ENCODE results near the gene SMIM10. TPM values are rescaled to one million over a fixed set of nuclear protein-coding genes. Genes with fewer than 3 reads are reported as not detected.
"Not testable (repeated sequence)": the region's sequence is repeated elsewhere in the genome, so short reads cannot be mapped to it uniquely, and the experiment has no call there.

Gene SMIM10
- total RNA-seq, 1 experiment from 2014 or later: 7.4 TPM

GRCh38 chrX:135010921-135011320 lies 20.1 kb downstream of the SMIM10 start:
- no peak for DNase-seq (ENCODE audit: low read depth)

- no peak for DNase-seq (ENCODE audit: low read depth)
These were observed 24.9 kb downstream of the SMIM10 start for GRCh38 chrX:135015523-135016245.

- not testable (repeated sequence) for DNase-seq (ENCODE audit: low read depth)
These were observed 29.1 kb downstream of the SMIM10 start for GRCh38 chrX:135019890-135020289.

- not testable (repeated sequence) for DNase-seq (ENCODE audit: low read depth)
These were observed 33.0 kb downstream of the SMIM10 start for GRCh38 chrX:135023791-135024190.

GRCh38 chrX:135024526-135024925 lies 33.7 kb downstream of the SMIM10 start:
- no peak for DNase-seq (ENCODE audit: low read depth)

GRCh38 chrX:135030207-135030963 lies 39.6 kb downstream of the SMIM10 start:
- not testable (repeated sequence) for DNase-seq (ENCODE audit: low read depth)

- DNase-seq (ENCODE audit: low read depth): peak; percentile 12
These were observed 50.6 kb downstream of the SMIM10 start for GRCh38 chrX:135041149-135042123.

Other genes with a start within 250 kb of the SMIM10 start
- 17.1 and 18.4 TPM in 2 replicates for gene PABIR2, start 193.8 kb upstream of the SMIM10 start, total RNA-seq (2014; rRNA removed)
- gene MOSPD1, start 75.7 kb upstream of the SMIM10 start, total RNA-seq (2014; rRNA removed): 27.9 and 31.5 TPM in 2 replicates
- gene RTL8B, start 31.6 kb downstream of the SMIM10 start, total RNA-seq (2014; rRNA removed): 12.4 and 19.0 TPM in 2 replicates
- 117 and 129 TPM in 2 replicates for gene RTL8C, start 41.4 kb downstream of the SMIM10 start, total RNA-seq (2014; rRNA removed)
- gene RTL8A, start 61.1 kb downstream of the SMIM10 start, total RNA-seq (2014; rRNA removed): 18.0 and 25.1 TPM in 2 replicates
- 0.17 and 0.51 TPM in 2 replicates for gene SMIM10L2B, start 107.7 kb downstream of the SMIM10 start, total RNA-seq (2014; rRNA removed)
- gene ETDB, start 129.5 kb downstream of the SMIM10 start, total RNA-seq (2014; rRNA removed): not detected in 2 replicates
- gene CT55, start 180.4 kb downstream of the SMIM10 start, total RNA-seq (2014; rRNA removed): not detected in 2 replicates